Measurements from ENCODE around the gene CHD9.

DNA sequence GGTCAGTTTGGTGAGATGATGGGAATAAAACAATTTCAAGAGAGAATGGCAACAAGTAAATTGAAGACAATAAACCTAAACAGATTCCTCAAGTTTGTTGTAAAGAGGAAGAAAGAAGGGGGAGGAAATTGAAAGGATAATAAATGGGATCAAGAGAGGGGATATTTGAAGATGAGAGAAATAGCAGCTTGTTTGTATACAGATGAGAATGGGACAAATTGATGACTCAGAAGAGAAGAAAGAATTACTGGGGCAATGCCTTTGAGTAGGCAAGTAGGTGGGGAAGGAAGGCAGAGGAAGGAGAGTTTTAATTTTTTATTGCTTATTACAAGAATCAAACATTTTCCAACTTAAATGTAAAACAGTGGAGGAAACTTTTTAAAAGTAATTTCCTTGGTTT lies 98.3 kb downstream of the CHD9 start:
- TF ChIP-seq HDGF (IDR thresholded peaks at IDR 0.05; ENCODE audit: borderline replicate concordance) = no peak
- no peak for TF ChIP-seq FOXM1 (IDR thresholded peaks at IDR 0.05; ENCODE audit: borderline replicate concordance)
- TF ChIP-seq SUZ12 (IDR thresholded peaks at IDR 0.05) = no peak
- no peak for TF ChIP-seq FOXK2 (IDR thresholded peaks at IDR 0.05)
- TF ChIP-seq ZNF384 (IDR thresholded peaks at IDR 0.05) = no peak
- TF ChIP-seq TARDBP (IDR thresholded peaks at IDR 0.05) = no peak
- no peak for TF ChIP-seq SP1 (IDR thresholded peaks at IDR 0.05)
